Retinal pigment epithelial cell (primary cell): Measurements from ENCODE around the gene DLGAP1.
A peak's percentile ranks its signal among the peaks of the same experiment; 100 is the strongest.

Source experiments
- DNase-seq: peaks from one replicate; pipeline ENCODE4 v3.0.0-alpha.2; 2010; ENCODE audit warnings: low read depth
- H3K4me3 ChIP-seq: 2 replicates; pipeline ENCODE4 v1.5.1; 2011; ENCODE audit warnings: mild to moderate bottlenecking, low read length, control low read depth, moderate library complexity
- CTCF ChIP-seq: conservative IDR thresholded peaks from 2 replicates; pipeline ENCODE4 v1.5.1; 2011; ENCODE audit warnings: low read depth, low read length, control low read depth, inconsistent platforms

DLGAP1 gene

GRCh38 chr18:3455090-3455635, 999.9 kb downstream of the DLGAP1 start:
- H3K4me3 ChIP-seq: peak overlapping the region; percentile 86
- no peak for TF ChIP-seq CTCF
- no peak for DNase-seq

GRCh38 chr18:3454365-3455089, 1000.6 kb downstream of the DLGAP1 start:
- TF ChIP-seq CTCF: peak; percentile 73
- peak; percentile 59 for DNase-seq
- H3K4me3 ChIP-seq: peak overlapping the region; percentile 86

- no peak for DNase-seq
Measured at GRCh38 chr18:3453540-3454364, 1001.4 kb downstream of the DLGAP1 start.

GRCh38 chr18:3452750-3453539, 1002.2 kb downstream of the DLGAP1 start:
- no peak for DNase-seq
- TF ChIP-seq CTCF: no peak
- H3K4me3 ChIP-seq: peak overlapping the region; percentile 86

More at GRCh38 chr18:3453540-3454364, 1001.4 kb downstream of the DLGAP1 start:
- no peak for TF ChIP-seq CTCF
- peak overlapping the region; percentile 86 for H3K4me3 ChIP-seq

- no peak for DNase-seq
- no peak for TF ChIP-seq CTCF
- H3K4me3 ChIP-seq: peak overlapping the region; percentile 86
Measured at GRCh38 chr18:3451989-3452749, 1002.9 kb downstream of the DLGAP1 start.
